GM18519 (cell line): ENCODE results near the gene PPP2R5E.
"Not testable (repeated sequence)": the region's sequence is repeated elsewhere in the genome, so short reads cannot be mapped to it uniquely, and the experiment has no call there.

Experiments used
- ATAC-seq: cut with Tn5 transposase; IDR thresholded peaks from one replicate; pipeline ENCODE4 v1.9.1; 2021; ENCODE audit warnings: mild to moderate bottlenecking, moderate library complexity; ENCODE audit not compliant: unreplicated experiment, low FRiP score

PPP2R5E gene

DNA sequence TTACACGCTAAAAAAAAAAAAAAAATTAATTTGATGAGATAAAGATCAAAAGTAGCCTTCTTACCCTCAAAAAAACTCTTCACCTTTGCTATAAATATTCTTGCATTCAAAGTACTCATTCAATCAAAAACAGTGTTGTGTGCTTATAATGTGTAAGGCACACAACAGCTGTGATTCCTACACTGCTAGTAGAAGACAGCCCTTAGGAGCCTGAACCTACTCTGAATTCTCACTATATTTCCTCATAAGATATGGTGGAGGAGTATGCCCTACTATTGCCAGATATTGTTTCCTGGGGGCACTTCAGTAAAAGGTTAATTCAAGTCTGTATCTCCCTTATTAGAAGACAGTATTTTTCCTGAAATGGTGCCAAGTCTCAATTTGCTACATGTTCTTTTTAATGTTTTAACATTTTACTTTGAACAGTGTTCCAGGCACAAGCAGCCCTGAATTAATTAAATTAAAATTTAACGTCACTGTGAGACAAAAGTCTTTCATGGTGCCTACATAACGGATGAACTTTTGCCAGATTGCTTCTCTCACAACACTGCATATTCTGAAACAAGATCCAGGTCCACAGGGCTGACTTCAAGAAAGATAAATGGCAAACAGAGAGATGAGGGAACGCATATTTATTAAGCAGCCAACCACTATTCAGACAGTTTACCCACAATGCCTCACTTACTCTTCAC is 19.3 kb downstream of the PPP2R5E start:
- ATAC-seq: no peak

DNA sequence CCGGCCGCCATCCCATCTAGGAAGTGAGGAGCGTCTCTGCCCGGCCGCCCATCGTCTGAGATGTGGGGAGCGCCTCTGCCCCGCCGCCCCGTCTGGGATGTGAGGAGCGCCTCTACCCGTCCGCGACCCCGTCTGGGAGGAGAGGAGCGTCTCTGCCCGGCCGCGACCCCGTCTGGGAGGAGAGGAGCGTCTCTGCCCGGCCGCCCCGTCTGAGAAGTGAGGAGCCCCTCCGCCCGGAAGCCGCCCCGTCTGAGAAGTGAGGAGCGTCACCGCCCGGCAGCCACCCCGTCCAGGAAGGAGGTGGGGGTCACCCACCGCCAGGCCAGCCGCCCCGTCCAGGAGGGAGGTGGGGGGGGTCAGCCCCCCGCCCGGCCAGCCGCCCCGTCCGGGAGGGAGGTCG is 20.7 kb downstream of the PPP2R5E start:
- ATAC-seq: not testable (repeated sequence)

DNA sequence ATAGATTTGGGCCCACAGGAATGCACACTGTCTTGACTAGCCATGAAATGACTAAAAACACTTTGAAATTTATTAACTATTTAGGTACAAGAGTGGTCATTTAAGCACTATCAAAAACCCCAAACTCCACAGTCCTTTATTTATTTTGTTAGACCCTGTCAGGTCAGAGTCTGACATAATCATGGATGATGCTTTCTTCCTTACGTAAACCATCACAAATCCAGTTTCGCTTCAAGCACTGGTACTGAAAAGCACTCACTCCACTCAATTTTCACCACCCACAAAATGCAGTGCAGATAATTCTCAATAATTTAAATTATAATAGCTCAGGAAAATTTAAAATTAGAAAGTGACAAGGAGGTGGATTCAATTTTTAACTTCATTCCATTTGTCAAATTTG is 25.8 kb downstream of the PPP2R5E start:
- no peak for ATAC-seq

DNA sequence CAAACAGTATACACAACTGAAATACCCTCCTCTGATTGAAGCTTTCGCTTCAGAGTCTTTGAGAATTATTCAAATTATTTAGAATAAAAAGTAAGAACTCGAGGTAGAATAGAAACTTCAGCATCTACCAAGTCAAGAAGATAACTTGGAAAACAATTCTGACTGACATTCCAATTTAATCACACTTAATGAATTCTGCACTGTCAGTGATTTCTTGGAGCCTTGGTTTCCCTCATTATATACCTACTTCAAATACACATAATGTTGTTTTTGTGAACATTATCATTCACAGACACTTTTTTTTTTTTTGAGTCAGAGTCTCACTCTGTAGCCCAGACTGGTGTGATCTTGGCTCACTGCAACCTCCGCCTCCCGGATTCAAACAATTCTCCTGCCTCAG is 27.9 kb downstream of the PPP2R5E start:
- ATAC-seq: no peak

DNA sequence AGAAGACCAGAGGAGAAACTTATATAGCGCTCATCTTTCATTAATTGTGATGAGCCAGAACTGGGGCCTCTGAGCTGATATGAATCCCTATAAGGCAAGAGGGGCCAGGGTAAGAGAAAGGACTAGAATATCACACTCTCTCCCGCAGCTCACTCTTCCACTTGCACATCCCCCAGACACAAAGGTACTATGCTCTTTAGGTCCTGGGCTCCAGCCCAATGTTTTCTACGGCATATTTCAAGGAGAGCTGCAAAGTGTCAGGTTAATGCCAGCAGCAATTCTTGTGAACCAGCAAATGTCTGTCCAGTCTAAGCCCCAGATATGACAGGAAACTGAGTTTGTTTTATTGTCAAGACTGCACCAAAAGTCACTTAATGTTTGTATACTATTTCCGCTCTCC is 29.4 kb downstream of the PPP2R5E start:
- no peak for ATAC-seq

DNA sequence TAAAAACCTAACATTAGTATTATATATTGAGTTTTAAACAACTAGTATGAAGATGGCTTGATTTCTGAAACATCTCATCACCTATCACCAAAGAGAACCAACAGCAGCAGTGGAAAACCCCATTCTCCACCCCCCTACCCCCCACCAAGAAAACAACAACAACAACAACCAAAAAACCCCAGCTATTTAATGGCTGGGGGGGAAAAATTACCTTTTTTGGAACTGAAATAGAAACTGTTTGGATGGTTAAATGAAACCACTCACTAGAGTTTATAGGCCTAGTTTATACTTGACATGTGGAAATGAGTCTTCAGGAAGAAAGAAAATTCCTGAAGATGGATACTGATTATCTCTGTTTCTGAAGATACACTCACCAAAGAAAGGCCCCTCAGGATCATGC is 30.3 kb downstream of the PPP2R5E start:
- no peak for ATAC-seq

DNA sequence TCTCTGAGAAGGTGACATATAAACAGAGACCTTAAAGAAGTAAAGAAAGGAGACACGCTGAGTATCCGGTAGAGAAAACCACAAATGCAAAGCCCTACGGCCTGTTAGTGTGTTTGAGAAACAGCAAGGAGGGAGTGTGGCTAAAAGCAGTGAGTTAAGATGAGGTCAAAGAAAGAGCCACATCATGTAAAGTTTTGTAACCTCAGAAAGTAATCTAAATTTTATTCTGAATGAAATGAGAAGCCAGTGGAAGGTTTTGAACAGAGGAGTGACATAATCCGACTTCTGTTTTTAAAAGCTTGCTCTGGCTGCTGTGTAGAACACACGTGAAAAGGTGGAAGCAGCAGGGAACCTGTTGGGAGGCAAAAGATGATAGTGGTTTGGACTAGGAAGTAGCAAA is 32.6 kb downstream of the PPP2R5E start:
- ATAC-seq: no peak

DNA sequence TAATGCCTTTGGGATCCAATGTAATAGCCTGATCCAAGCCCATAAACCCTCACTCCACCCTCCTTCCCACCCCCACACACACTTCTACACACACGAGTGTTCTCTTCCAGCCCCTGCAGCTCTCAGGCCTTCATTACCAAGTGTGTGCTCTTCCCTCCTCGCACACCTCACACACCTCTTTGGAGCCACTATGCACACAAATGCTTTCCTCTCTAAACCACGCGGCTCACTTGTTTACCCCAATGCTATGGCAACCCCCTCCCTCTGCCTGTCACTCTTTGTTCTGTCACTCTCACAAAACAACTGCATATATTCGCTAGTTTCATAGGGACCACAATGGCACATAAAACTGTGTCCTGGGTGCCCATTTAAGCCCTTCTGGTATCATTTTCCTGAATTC is 35.1 kb downstream of the PPP2R5E start:
- no peak for ATAC-seq

DNA sequence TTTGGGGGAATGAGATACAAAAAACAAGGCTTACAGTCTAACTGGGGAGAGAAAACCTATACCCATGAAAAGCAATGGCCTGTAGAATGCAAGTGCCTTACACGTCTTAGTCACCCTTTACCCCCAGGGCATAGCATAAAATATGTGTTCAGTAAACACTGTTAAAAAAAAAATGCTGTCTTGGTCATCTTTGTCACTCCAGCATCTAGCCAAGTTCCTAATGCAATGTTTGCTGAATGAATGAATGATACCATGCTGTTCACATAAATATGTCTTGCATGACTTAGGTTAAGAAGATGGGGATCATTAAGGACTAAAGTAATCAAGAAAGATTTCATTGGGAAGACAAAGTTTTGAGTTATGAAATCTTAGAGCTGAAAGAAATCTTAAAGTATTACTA is 38.5 kb downstream of the PPP2R5E start:
- ATAC-seq: no peak

DNA sequence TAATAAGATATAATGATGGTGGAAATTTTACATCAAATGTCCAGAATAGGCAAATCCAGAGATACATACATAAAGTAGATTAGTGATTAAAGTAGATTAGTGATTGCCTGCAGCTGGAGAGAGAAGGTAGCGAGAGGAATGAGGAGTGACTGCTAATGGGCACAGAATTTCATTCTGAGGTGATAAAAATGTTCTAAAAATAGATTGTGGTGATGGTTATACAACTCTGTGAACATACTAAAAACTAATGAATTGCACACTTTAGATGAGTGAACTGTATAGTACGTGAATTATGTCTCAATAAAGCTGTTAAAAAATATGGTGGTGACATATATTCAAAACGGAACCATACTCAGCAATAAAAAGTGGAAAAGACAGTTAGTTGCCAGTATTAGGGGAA is 41.7 kb downstream of the PPP2R5E start:
- no peak for ATAC-seq

DNA sequence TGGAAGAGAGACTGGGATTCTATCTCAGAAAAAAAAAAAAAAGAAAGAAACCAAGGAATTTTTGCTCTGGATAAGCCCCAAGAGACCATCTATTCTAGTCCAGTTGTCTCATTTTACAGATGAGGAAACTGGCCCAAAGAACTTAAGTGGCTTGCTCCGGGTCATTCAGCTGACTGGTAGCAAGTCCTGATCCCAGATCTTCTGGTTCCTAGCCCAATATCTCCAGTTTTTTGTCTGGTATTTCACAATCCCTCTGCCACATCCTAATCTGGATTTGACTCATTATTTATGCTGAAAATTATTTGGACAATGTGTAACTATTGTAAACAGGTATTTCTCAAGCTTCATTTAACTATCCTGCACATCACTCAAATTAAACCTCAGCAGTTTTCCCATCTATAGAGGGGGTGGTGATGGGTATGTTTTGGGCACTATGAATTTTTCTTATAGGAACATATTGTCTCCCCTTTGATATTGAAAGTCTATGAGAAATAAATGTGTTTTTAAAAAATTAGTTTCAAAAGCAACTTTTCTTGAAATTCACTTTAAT is 43.4 kb downstream of the PPP2R5E start:
- no peak for ATAC-seq

DNA sequence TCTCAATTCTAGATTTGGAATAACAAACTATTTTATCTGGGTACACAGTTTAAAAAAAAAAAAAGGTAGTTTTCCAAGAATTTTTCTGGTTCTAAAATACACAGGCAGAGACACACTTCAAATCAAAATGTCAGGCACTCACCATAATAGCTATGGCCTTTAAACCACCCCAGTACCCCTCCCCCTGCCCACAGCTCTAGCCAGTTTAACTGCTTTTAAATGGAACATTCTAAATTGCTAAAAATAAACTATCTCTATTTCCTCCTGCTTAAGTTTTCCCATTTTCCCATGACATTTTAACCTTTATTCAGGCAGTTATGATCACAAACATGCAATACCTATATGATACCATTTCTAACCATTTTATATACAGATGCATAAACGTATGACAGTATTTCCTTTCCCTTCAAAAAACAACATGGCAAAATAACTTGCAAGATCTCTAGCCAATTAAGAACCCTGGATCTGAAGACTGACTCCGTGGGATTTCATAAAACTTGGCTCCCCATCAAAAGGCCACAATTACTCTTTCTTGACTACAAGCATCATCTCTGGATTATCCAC is 46.3 kb downstream of the PPP2R5E start:
- no peak for ATAC-seq

DNA sequence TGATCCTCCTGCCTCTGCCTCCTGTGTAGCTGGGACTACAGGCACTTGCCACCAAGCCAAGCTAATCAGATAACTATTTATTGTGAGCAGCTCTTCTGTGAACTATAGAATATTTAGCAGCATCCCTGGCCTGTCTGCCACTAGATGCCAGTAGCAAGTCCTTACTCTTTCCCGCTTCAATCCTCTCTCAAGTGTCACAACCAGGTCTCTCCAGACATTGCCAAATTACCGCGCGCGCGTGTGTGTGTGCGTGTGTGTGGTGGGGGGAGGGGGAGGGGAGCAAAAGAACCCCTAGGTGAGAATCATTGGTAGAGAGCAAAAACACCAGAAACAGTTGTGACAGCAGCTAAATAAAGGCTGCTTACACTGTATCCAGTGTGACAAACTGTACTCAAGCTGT is 49.9 kb downstream of the PPP2R5E start:
- ATAC-seq: no peak

DNA sequence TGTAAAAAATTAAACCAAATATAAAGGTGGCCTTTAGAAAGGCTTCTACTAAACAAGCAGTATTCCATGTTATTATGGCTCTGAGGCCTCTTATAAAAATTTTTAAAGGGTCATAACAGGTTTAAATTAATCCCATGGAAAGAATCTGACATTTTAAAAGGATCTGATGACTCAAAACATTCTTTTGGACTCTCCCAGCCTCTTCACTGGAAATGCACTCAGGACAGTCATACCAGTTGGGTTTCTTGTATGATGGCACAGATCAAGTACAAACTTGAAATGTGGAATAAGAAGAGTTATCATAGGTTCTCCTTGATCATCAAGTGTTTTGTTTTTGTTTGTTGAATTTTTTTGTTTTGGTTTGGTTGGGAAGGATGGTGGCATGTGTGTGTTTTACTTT is 50.8 kb downstream of the PPP2R5E start:
- ATAC-seq: no peak

DNA sequence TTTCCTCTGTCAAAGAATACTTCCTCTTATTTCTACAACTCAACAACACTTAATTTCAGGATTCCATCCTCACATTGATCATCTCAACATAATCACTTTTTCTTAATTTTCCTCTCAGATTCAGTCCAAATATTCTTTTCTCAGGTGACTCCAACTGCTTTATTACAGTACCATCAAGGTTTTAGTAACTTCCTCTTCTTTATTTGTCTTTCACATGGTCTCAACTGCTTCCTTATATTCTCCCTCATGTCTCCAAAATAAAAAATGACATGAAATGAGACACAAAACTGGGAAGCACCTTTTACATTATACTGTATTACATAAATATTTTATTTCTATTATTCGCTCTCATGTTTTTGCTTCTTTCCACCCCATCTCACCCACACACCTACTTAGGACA is 55.5 kb downstream of the PPP2R5E start:
- ATAC-seq: no peak

DNA sequence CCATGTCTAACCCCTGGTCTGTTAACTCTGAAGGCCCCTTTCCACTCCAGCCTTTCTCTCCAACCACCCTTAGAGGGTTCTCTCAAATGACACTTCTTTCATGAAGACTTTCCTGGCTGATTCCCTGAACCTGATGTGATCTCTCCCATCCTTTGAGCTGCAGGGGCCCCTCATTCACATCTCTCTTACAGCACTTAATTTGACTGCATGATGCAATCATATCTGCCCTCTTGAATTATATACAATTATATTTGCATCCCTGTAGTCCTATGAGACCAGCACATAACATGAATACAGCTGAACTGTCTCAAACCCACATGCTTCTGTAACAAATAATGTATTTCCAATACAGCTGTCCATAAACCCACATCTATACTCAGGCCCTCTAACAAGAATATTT is 56.4 kb downstream of the PPP2R5E start:
- no peak for ATAC-seq

DNA sequence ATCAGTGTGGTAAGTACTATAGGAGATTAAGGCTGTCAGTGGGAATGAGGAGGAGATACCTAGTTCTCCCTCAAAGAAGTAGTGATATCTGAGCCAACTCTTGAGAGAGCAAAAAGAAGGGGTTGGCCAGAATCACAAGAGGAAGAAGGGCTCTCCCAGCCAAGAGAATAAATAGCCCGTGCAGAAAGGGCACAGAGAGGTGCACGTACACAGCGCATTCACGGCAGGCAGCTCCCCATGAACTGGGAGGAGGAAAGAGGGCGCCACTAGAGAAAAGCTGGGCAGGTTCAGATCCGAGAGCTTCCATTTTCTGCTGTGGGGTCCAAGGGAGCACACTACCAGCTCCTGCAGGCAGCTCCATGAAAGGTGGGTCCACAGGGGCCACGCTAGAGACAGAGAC is 59.9 kb downstream of the PPP2R5E start:
- no peak for ATAC-seq

DNA sequence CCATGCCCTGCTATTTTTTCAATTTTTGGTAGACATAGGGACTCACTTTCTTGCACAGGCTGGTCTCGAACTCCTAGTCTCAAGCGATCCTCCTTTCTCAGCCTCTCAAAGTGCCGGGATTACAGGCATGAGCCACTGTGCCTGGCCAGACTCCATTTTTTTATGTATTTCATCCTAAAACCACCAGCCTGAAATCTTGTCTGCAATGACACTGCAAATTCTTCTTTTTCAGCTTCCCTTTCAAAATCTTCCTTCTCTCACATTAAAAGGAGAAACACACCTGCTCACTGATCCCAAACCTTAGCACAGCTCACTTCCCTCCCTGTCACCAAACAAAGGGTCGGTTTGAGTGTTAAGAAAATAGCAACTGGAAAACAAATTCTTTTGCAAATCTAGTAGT is 62.6 kb downstream of the PPP2R5E start:
- ATAC-seq: no peak

DNA sequence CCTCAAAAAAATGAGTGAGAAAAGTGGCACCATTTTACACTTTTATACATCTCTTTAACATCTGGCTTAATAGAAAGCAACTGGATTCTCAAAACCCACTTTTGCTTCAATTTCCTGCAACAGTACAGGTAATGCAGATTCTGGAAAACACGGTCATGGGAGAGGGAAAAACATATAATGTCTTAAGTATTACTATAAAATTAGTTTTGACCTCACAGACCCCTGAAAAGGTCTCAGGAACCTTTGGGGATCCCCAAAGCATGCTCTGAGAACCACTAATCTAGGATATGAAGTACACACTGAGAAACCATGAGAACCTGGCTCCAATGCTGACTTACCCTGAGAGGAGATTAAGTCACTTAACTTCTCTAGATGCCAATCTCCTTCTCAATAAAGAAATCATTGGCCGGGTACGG is 64.7 kb downstream of the PPP2R5E start:
- ATAC-seq: peak; percentile 36

DNA sequence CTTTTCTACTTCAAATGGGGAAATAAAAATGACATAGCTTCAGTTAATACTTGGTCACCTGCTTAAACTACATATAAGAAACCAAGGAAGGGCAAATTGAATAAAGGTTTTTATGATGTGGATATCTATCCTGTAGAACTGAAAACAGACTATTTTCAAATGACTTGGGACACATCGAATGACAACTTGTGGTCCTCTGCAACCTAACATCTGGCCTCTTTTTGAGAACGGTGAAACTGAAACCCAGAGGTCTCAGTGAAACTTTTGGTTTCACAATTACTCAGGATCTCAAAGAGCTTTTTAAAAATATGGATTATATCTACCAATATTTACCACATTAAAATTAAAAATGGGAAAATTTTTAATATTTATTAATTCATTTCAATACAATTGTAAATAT is 65.2 kb downstream of the PPP2R5E start:
- ATAC-seq: peak; percentile 71

DNA sequence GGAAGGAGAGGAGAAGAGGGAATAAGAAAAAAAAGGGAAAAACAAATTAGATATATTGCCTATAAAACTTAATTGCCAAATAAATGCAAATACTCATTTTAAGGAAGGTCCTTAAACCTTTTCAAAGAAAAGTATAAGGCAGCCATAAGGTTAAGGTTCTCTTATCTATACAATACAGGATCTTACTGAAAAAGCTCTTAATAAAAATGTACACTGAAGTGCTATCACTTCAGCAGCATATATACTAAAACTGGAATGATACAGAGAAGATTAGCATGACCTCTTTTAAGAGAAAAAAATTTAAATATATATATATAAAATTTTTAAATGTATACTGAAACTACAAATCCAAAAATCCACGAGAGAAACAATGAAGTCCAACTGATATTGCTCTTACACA is 65.6 kb downstream of the PPP2R5E start:
- ATAC-seq: no peak

DNA sequence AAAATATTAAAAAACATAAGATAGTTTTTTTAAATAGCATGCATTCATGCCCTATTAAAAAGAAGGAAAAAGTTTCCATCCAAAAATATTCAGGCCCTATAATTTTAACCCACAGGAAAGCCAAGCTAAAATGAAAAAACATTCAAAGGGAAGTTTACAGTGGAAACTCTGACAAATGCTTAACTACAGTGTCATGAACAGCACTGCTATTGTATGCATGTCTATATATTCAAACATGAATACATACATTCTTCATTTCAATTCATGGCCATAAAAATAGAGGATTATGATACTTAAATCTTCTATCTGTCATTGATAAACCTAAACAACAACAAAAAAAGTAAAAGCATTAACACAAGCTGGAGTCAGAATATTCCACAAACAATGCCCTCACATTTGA is 67.4 kb downstream of the PPP2R5E start:
- no peak for ATAC-seq
